Muscle layer of colon (tissue), 2 donors: ENCODE results near the gene ZNF668.

ENCODE experiments used
- H3K27ac ChIP-seq: one replicate; pipeline ENCODE4 v1.7.0; 2013; ENCODE audit warnings: low read depth, mild to moderate bottlenecking, low read length, moderate library complexity
- H3K27me3 ChIP-seq, 2 donors: one replicate each; pipeline ENCODE4 v1.7.0; 2013; ENCODE audit warnings: low read length in 2 of 2, mild to moderate bottlenecking in 2 of 2; ENCODE audit not compliant: insufficient read depth in 2 of 2, control insufficient read depth in 1 of 2
- H3K36me3 ChIP-seq: one replicate; pipeline ENCODE4 v1.7.0; 2013; ENCODE audit warnings: mild to moderate bottlenecking, low read length; ENCODE audit not compliant: insufficient read depth
- H3K4me1 ChIP-seq: one replicate; pipeline ENCODE4 v1.7.0; 2013; ENCODE audit warnings: mild to moderate bottlenecking, low read length; ENCODE audit not compliant: insufficient read depth
- H3K4me3 ChIP-seq, 2 donors: one replicate each; pipeline ENCODE4 v1.7.0; 2013; ENCODE audit warnings: low read length in 2 of 2, low read depth in 1 of 2, mild to moderate bottlenecking in 1 of 2, moderate library complexity in 1 of 2
- H3K9ac ChIP-seq: one replicate; pipeline ENCODE4 v1.7.0; 2013; ENCODE audit warnings: low read length
- H3K9me3 ChIP-seq: one replicate; pipeline ENCODE4 v1.7.0; 2013; ENCODE audit warnings: mild to moderate bottlenecking, low read length
- donor health status: abdominal sarcoma.
- donor health status: Adenocarcinoma of cecum.

Gene ZNF668

DNA sequence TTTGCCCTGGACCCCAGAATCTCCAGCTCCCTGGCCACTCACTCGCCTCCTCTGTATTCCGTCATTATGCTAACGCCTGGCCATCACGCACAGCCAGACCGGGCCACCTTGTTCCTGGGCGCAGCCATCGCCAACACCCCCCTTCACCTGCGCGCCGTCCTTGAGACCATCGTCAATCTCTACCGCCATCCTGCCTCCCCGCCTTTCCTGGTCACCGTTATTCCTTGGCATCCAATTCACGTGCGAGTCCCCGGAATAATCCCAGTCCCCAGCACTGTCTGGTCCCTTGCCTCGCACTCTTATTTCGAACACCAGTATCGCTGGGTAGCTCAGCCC lies 20.0 kb upstream of the ZNF668 start:
- H3K4me1 ChIP-seq, result peaks cover 7% of the 10 kb centered on the region
- H3K27ac ChIP-seq, result peak overlapping the region; percentile 85
- H3K27me3 ChIP-seq, result no peaks in the 10 kb centered on the region

GRCh38 chr16:31093132-31093703 lies 19.2 kb upstream of the ZNF668 start:
- H3K9me3 ChIP-seq, result no peaks in the 10 kb centered on the region
- no peak overlapping the region for H3K9ac ChIP-seq
- peaks cover 11% of the 10 kb centered on the region for H3K36me3 ChIP-seq
- no peak overlapping the region for H3K27ac ChIP-seq
- H3K4me3 ChIP-seq, result peak overlapping the region in 1 of 2 donors; percentile 89
- H3K4me1 ChIP-seq, result peaks cover 7% of the 10 kb centered on the region
- no peaks in the 10 kb centered on the region for H3K27me3 ChIP-seq

More for the DNA sequence above, 20.0 kb upstream of the ZNF668 start:
- H3K9ac ChIP-seq, result peak overlapping the region; percentile 82
- peaks cover 11% of the 10 kb centered on the region for H3K36me3 ChIP-seq
- H3K4me3 ChIP-seq, result peak overlapping the region; percentile 78 to 89
- H3K9me3 ChIP-seq, result no peaks in the 10 kb centered on the region

- Histone ChIP-seq H3K4me3 (no peak overlapping the region), H3K36me3 (peaks cover 11% of the 10 kb centered on the region), H3K27ac (no peak overlapping the region)
Measured at GRCh38 chr16:31092330-31092729, 18.3 kb upstream of the ZNF668 start.

DNA sequence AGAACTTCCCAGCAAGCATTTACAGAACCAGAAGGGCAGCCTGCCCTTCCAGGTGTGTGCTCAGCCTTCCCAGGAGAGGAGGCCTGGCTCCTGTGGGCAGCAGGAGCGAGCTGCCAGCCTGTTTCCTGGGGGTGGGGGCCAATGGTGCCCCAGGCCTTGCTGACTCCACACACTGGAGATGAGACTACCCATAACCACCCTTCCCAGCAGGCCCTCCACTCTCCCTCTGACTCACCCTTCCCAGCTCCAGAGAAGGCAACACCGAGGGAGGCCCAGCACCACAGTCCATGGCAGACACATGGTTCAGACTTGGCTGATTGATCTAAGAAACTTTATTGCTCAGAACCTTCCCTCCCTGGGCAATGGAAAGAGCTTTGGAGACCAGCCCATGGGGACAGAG lies 16.5 kb upstream of the ZNF668 start:
- Histone ChIP-seq H3K36me3 (peaks cover 16% of the 10 kb centered on the region), H3K27me3 (no peaks in the 10 kb centered on the region), H3K4me1 (peaks cover 7% of the 10 kb centered on the region), H3K9ac (no peak overlapping the region), H3K27ac (no peak overlapping the region), H3K4me3 (no peak overlapping the region), H3K9me3 (no peaks in the 10 kb centered on the region)

More at GRCh38 chr16:31092330-31092729, 18.3 kb upstream of the ZNF668 start:
- H3K9me3 ChIP-seq, result no peaks in the 10 kb centered on the region
- H3K27me3 ChIP-seq, result no peaks in the 10 kb centered on the region
- no peak overlapping the region for H3K9ac ChIP-seq
- H3K4me1 ChIP-seq, result peaks cover 7% of the 10 kb centered on the region

DNA sequence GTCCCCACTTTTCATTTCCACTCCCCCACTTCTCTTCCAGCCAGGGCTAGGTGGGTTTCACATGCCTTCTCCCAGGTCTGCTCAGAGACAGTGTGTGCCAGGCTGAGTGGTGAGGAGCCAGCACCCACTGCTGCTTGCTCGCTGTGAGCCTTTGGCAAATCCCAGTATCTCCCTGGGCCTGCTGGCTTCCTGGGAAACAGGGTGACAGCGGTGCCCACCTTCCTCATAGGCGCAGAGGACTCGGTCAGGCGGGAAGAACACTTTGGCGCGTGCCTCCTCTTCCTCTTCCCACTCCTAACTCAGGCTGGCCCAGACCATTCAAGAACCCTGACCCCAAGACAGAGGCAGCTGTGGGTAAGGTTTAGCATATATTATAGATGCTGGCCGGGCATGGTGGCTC lies 15.2 kb upstream of the ZNF668 start:
- Histone ChIP-seq H3K4me1 (peaks cover 7% of the 10 kb centered on the region), H3K4me3 (no peak overlapping the region), H3K9ac (no peak overlapping the region), H3K27me3 (no peaks in the 10 kb centered on the region), H3K36me3 (peaks cover 19% of the 10 kb centered on the region), H3K27ac (no peak overlapping the region), H3K9me3 (no peaks in the 10 kb centered on the region)

- Histone ChIP-seq H3K27me3 (no peaks in the 10 kb centered on the region), H3K4me3 (no peak within 1 kb of the TSS), H3K36me3 (peaks cover 24% of the 10 kb centered on the region), H3K27ac (no peak within 1 kb of the TSS), H3K9ac (no peak within 1 kb of the TSS), H3K4me1 (peaks cover 7% of the 10 kb centered on the region), H3K9me3 (no peaks in the 10 kb centered on the region)
Measured at GRCh38 chr16:31088459-31089183, 14.6 kb upstream of the ZNF668 start, which contains the start of gene PRSS53. PRSS53 (minus strand) TSS chr16:31088943; CDS start chr16:31088809, 134 bp downstream.

DNA sequence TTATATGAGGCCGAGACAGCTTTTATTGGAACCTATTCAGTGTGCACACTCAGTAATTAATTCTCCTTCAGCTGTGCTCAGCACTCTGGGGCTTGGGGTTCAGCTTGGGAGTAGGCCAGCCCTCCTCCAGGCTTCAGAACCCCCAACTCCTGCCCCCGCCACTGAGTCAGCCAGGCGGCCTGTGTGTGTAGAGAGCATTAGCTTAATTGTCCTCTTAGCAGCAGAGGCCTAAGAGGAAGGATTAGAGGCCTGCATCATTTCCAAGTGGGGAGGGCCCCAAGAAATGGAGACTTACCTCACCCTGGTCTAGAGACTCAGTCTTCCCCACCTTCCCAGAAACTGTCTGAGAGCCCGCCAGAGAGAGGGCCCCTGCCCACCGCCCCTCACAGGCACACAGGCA lies 13.9 kb upstream of the ZNF668 start:
- H3K27me3 ChIP-seq, result no peaks in the 10 kb centered on the region
- no peaks in the 10 kb centered on the region for H3K9me3 ChIP-seq
- no peak overlapping the region for H3K27ac ChIP-seq
- H3K4me3 ChIP-seq, result no peak overlapping the region
- peaks cover 27% of the 10 kb centered on the region for H3K36me3 ChIP-seq
- H3K9ac ChIP-seq, result no peak overlapping the region
- H3K4me1 ChIP-seq, result peaks cover 3% of the 10 kb centered on the region

GRCh38 chr16:31087481-31087880 lies 13.4 kb upstream of the ZNF668 start:
- H3K9ac ChIP-seq, result no peak overlapping the region
- H3K36me3 ChIP-seq, result peaks cover 27% of the 10 kb centered on the region
- H3K9me3 ChIP-seq, result no peaks in the 10 kb centered on the region
- no peak overlapping the region for H3K27ac ChIP-seq
- no peaks in the 10 kb centered on the region for H3K4me1 ChIP-seq
- no peaks in the 10 kb centered on the region for H3K27me3 ChIP-seq
- no peak overlapping the region for H3K4me3 ChIP-seq

DNA sequence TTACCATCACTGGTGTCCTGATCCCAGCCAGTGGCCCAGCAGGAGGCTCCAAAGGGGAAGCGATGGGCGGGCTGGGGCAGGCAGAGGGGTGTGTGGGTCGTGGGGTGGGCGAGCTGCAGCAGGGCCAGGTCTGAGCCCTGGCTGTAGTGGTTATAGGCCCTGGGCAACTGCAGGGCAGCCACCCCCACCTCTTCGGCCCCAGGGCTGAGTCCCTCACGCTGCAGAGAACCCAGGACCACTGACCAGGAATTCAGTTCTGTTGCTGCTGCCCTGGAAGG lies 12.5 kb upstream of the ZNF668 start:
- Histone ChIP-seq H3K9me3 (no peaks in the 10 kb centered on the region), H3K9ac (no peak overlapping the region), H3K27me3 (no peaks in the 10 kb centered on the region), H3K27ac (no peak overlapping the region), H3K4me3 (no peak overlapping the region), H3K4me1 (no peaks in the 10 kb centered on the region), H3K36me3 (peaks cover 30% of the 10 kb centered on the region)

DNA sequence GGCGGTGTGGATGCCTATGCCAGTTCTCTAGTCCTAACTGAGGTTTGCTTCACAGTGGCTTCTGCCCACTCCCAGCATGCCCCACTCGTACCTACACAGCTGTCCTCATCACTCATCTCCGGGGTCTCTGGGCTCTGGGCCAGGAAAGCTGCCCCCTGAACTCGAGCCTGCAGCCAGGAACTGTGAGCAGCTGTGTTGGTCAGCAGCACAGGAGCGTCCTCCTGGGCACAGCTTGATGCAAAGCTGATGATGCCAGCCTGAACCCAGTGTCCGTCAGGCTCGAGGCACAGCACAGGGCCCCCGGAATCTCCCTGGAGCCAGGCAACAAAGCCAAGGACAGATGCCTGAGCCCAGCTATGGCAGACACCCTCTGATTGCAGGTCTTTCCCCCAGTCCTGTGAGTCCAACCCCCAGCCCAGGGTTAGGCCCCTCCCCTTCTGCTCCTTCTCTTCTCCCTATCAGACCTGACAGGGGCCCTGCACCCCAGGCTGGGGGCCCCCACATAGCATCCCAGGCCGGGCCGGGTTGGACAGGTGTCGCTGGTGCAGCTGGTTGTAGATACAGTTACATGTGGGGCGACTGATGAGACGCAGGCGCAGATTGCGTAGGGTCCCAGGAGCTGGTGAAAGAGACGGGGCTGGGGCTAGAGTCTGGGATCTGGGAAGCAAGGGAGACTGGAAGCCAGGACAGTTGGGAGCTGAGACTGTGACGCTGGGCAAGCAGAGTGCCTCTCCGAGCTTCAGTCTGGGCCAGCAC lies 12.0 kb upstream of the ZNF668 start:
- H3K36me3 ChIP-seq, result peaks cover 32% of the 10 kb centered on the region
- H3K27me3 ChIP-seq, result no peaks in the 10 kb centered on the region
- H3K27ac ChIP-seq, result no peak overlapping the region
- H3K9ac ChIP-seq, result no peak overlapping the region
- no peak overlapping the region for H3K4me3 ChIP-seq
- no peaks in the 10 kb centered on the region for H3K4me1 ChIP-seq
- H3K9me3 ChIP-seq, result no peaks in the 10 kb centered on the region

- no peak overlapping the region for H3K27ac ChIP-seq
- H3K36me3 ChIP-seq, result peaks cover 32% of the 10 kb centered on the region
- no peak overlapping the region for H3K4me3 ChIP-seq
Measured at GRCh38 chr16:31085411-31085810, 11.4 kb upstream of the ZNF668 start.

More at GRCh38 chr16:31085411-31085810, 11.4 kb upstream of the ZNF668 start:
- no peaks in the 10 kb centered on the region for H3K4me1 ChIP-seq
- no peaks in the 10 kb centered on the region for H3K9me3 ChIP-seq
- H3K9ac ChIP-seq, result no peak overlapping the region
- H3K27me3 ChIP-seq, result no peaks in the 10 kb centered on the region
